DOHH2 (cell line): ENCODE data around the gene RANBP10.

Experiments used
- H3F3A ChIP-seq: fragments of 200-600 bp; sonication (generic), shearing (Covaris generic); 2 replicates; pipeline ENCODE4 v1.6.0; 2016; ENCODE audit warnings: antibody characterized with exemption, mild to moderate bottlenecking; ENCODE audit not compliant: control insufficient read depth, insufficient read depth
- H3K27ac ChIP-seq: fragments of 200-600 bp; sonication (generic); 2 replicates; pipeline ENCODE4 v1.5.1; 2014; ENCODE audit warnings: low read depth, mild to moderate bottlenecking, low read length, moderate library complexity
- H3K27me3 ChIP-seq: fragments of 200-600 bp; sonication (generic); 2 replicates; pipeline ENCODE4 v1.6.1; 2014; ENCODE audit warnings: mild to moderate bottlenecking, low read length, mixed read lengths; ENCODE audit not compliant: control insufficient read depth
- H3K36me3 ChIP-seq: fragments of 200-600 bp; sonication (generic); 2 replicates; pipeline ENCODE4 v1.6.1; 2014; ENCODE audit warnings: mild to moderate bottlenecking, low read length, moderate library complexity, mixed read lengths; ENCODE audit not compliant: control insufficient read depth
- H3K4me1 ChIP-seq: fragments of 200-600 bp; sonication (generic); 2 replicates; pipeline ENCODE4 v1.6.1; 2014; ENCODE audit warnings: mild to moderate bottlenecking, low read length, mixed read lengths; ENCODE audit not compliant: control insufficient read depth
- H3K4me2 ChIP-seq: fragments of 200-600 bp; sonication (generic); 2 replicates; pipeline ENCODE4 v1.6.0; 2014; ENCODE audit warnings: mild to moderate bottlenecking, low read length, moderate library complexity
- H3K4me3 ChIP-seq: fragments of 200-600 bp; sonication (generic); 2 replicates; pipeline ENCODE4 v1.5.1; 2014; ENCODE audit warnings: mild to moderate bottlenecking, low read length, mixed read lengths
- H3K79me2 ChIP-seq: fragments of 200-600 bp; sonication (generic); 2 replicates; pipeline ENCODE4 v1.6.1; 2014; ENCODE audit warnings: mild to moderate bottlenecking, low read length, mixed read lengths; ENCODE audit not compliant: control insufficient read depth
- H3K9me2 ChIP-seq: fragments of 200-600 bp; sonication (generic); replicated peaks from 2 replicates; pipeline ENCODE4 v1.6.1; 2014; ENCODE audit warnings: mild to moderate bottlenecking, low read length, mixed read lengths; ENCODE audit not compliant: control insufficient read depth
- H3K9me3 ChIP-seq: fragments of 200-600 bp; sonication (generic); 2 replicates; pipeline ENCODE4 v1.6.1; 2014; ENCODE audit warnings: antibody characterized with exemption, low read length, mixed read lengths; ENCODE audit not compliant: control insufficient read depth, insufficient read depth
- H4K20me1 ChIP-seq: fragments of 200-600 bp; sonication (generic); 2 replicates; pipeline ENCODE4 v1.6.0; 2014; ENCODE audit warnings: low read depth, mild to moderate bottlenecking, antibody characterized with exemption, low read length, moderate library complexity; ENCODE audit not compliant: control insufficient read depth, insufficient read depth
- CTCF ChIP-seq: fragments of 200-600 bp; sonication (generic); IDR thresholded peaks from one replicate; pipeline ENCODE4 v1.5.1; 2014; ENCODE audit warnings: antibody characterized with exemption, mild to moderate bottlenecking, low read depth, low read length; ENCODE audit not compliant: poor library complexity, severe bottlenecking
- EZH2phosphoT487 ChIP-seq: fragments of 200-600 bp; sonication (generic); IDR thresholded peaks from 2 replicates; pipeline ENCODE4 v1.6.1; 2017; ENCODE audit warnings: borderline replicate concordance, mild to moderate bottlenecking, antibody characterized with exemption, low read length, moderate library complexity, mixed read lengths

Gene RANBP10

GRCh38 chr16:67770346-67770991 lies 35.9 kb downstream of the RANBP10 start:
- H3K79me2 ChIP-seq = 0 out of 2 replicates have a peak, but pooled peaks cover 4% of the 10 kb centered on the region
- no peaks in the 10 kb centered on the region for H3K27me3 ChIP-seq
- H3K4me3 ChIP-seq = no peak overlapping the region
- no peaks in the 10 kb centered on the region for H4K20me1 ChIP-seq
- no peaks in the 10 kb centered on the region for H3K9me3 ChIP-seq
- TF ChIP-seq CTCF = no peak
- no peak for TF ChIP-seq EZH2phosphoT487
- H3K36me3 ChIP-seq = peaks cover 5% of the 10 kb centered on the region; the same call in 1 of the 2 replicates
- H3K4me2 ChIP-seq = no peak overlapping the region
- no peaks in the 10 kb centered on the region for H3K9me2 ChIP-seq
- H3F3A ChIP-seq = 0 out of 2 replicates have a peak, but pooled peaks cover 3% of the 10 kb centered on the region
- no peaks in the 10 kb centered on the region for H3K4me1 ChIP-seq
- H3K27ac ChIP-seq = no peak overlapping the region

- Histone ChIP-seq H4K20me1 (no peaks in the 10 kb centered on the region), H3K9me3 (no peaks in the 10 kb centered on the region), H3F3A (0 out of 2 replicates have a peak, but pooled peaks cover 3% of the 10 kb centered on the region), H3K9me2 (no peaks in the 10 kb centered on the region), H3K36me3 (peaks cover 5% of the 10 kb centered on the region; the same call in 1 of the 2 replicates), H3K4me2 (no peak overlapping the region), H3K79me2 (no peaks in the 10 kb centered on the region), H3K27ac (no peak overlapping the region), H3K4me1 (no peaks in the 10 kb centered on the region), H3K4me3 (no peak overlapping the region), H3K27me3 (no peaks in the 10 kb centered on the region)
- TF ChIP-seq EZH2phosphoT487 (no peak), CTCF (no peak)
Measured at GRCh38 chr16:67767953-67768352, 38.4 kb downstream of the RANBP10 start.

GRCh38 chr16:67766291-67766690 lies 40.1 kb downstream of the RANBP10 start:
- TF ChIP-seq CTCF (no peak), EZH2phosphoT487 (no peak)
- Histone ChIP-seq H3K27me3 (no peaks in the 10 kb centered on the region), H4K20me1 (no peaks in the 10 kb centered on the region), H3K4me2 (no peak overlapping the region), H3K4me1 (no peaks in the 10 kb centered on the region), H3K9me2 (no peaks in the 10 kb centered on the region), H3K27ac (no peak overlapping the region), H3F3A (0 out of 2 replicates have a peak, but pooled peaks cover 3% of the 10 kb centered on the region), H3K36me3 (peaks cover 5% of the 10 kb centered on the region; the same call in 1 of the 2 replicates), H3K79me2 (no peaks in the 10 kb centered on the region), H3K4me3 (no peak overlapping the region), H3K9me3 (no peaks in the 10 kb centered on the region)
